GM21529 (cell line): ENCODE data around the gene CYBC1.

Experiments
- ATAC-seq: cut with Tn5 transposase; IDR thresholded peaks from one replicate; pipeline ENCODE4 v1.9.1; 2021; ENCODE audit not compliant: unreplicated experiment

The CYBC1 gene

DNA sequence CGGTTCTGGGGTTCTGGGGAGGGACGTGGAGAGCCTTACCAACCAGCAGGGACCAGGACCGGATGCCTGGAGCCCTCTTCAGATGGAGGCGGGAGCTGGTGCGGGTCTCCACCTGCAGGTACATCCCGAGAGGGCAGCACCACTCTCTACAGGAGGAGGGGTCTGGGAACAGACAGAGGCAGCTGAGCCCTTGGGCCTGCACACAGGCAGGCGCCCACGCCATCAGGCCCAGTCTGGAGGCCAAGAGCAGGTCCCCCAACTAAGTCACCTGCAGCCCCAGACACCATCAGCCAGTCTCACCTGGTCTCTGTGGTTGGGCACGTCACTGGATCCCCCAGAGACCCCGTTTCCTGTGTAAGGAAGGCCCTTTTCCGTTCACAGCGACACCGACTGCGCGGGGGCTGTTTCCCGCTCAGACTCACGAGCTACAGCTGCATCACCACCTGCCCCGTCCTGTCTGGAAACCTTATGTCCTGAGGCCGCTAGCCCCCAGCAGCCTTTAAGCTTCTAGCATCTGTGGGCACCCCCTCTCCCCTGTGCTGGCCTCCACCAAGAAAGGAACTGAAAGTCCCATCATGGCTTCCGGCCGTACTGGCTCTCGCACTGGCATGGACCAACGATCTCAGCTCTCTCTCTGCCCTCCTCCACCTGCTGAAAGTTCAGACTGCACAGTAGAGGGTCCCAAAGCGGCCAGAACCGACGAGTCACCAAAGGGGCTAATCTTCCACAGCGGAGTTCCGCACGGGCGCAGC, 1.2 kb downstream of the CYBC1 start:
- ATAC-seq = peak; percentile 50

DNA sequence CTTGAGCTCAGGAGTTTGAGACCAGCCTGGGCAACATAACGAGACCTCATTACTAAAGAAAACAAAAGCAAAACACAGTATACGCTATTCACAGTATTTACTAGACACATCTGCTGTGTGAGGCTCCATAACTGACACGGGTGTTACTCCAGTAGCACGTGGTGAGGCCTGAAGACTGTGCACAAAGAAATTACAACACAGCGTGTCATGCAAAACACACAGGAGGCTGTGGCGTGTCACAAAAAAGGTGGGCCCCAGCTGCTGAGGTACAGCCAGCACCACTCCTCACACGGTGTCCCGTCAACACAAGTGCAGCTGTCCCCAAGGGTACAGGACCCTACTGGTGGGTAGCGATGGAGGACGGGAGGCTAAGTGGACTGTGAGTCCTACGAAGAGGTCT, 2.7 kb downstream of the CYBC1 start:
- no peak for ATAC-seq

DNA sequence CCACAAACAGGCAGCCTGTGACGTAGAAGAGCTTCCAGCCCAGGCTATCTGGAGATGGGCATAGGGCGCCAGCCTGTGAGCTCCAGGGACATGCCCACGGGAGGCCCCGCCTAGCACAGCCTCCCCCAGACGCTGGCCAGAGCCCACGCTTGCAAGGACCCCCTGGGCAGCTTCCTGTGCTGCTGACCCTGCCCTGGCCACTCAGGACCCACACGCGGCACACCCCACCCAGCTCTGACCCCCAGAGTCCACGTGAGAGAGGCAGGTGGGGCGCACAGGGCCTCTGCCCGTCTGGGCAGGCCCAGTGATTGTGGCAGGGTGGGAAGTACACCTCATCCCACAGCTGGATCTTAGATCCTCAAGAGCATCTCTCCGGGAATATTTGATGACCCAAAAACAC, 3.9 kb downstream of the CYBC1 start:
- ATAC-seq = no peak

DNA sequence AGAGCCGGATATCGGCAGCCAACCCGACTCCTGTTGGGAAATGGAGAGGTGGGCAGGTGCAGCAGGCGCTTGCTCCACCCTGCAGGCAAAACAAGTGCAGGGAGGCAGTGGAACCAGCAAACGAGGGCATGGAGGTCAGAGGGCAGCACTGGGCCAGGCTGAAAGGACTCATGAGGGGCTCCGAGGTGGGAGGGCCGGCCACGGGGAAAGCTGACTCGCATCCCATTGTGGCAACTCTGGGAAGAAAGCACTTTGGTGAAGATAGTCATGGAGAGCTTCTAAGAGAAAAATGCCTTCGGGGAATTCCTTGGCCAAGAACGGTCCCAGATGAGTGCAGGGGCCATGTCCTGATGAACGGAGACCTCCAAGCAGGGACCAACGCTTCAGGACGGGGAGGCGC, 4.4 kb downstream of the CYBC1 start:
- no peak for ATAC-seq

DNA sequence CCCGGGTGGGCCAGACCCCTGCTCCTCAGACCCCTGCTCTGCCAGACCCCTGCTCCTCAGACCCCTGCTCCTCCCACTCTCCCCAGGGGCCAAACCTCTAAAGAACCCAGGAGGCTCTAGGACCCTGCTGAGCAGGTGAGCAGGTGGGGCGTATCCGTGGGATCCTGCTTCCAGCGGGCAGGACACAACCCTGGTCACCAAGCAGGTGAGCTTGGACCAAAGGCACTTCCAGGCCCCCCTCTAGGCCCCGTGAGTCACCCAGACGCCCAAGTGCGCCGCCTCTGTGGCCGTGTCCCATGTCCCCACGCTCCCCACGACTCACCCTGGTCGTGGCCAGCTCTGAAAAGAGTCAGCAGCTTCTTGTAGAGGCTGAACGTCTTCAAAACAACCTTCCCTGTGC, 5.0 kb downstream of the CYBC1 start:
- ATAC-seq = no peak

DNA sequence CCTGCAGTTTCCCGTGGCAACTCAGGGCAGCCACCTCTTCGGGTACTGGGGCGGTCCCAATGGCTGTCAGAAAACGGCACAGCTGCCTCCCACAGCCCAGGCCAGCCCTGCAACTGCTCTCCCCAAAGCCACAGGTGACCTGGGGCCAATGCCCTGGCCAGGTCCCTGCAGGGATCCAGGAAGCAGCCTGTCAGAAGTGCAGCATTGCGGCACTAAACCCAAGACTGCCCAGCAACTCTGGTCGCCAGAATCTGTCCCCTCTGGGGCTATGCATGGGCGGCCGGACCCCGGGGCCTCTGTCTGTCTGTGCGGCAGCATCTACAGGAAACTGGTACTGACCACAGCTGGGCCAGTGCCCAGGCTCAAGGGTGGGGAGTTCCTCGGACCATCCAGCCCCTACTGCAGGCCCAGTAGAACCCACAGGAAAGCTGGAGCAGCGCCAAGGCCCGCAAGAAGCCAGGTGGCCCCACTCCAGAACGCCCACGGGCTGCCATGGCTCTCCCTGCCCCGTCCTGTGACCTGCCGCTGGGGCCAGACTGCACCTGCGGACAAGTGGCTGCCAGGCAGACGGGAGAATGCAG, 5.5 kb downstream of the CYBC1 start:
- no peak for ATAC-seq

DNA sequence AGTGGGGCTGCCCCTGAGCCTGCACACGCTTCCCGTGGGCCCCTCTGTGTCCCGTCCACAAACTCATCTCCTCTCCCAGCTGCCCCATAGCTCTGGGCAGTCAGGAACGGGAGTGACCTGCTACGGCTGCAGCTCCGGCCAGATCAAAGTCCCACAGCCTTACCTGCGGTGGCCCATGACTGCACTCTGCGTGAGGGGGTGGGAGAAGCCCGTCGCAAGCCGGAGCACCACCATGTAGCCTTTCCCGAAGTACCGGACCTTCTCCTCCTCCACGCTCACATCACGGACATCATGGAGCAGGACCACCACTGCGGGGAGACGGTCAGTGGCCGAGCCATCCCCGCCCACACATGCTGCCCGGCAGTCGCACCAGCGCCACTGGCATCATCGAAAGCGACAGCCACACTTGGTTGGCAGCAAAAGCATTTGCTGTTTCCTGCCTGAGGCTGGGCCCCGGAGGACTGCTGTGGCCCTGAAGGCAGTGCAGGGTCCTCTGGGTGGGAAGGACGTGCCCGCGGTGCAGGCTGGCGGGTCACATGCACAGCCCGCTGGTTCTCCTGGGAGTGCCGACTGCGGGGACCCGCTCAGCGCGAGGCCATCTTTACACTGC, 6.2 kb downstream of the CYBC1 start:
- no peak for ATAC-seq

DNA sequence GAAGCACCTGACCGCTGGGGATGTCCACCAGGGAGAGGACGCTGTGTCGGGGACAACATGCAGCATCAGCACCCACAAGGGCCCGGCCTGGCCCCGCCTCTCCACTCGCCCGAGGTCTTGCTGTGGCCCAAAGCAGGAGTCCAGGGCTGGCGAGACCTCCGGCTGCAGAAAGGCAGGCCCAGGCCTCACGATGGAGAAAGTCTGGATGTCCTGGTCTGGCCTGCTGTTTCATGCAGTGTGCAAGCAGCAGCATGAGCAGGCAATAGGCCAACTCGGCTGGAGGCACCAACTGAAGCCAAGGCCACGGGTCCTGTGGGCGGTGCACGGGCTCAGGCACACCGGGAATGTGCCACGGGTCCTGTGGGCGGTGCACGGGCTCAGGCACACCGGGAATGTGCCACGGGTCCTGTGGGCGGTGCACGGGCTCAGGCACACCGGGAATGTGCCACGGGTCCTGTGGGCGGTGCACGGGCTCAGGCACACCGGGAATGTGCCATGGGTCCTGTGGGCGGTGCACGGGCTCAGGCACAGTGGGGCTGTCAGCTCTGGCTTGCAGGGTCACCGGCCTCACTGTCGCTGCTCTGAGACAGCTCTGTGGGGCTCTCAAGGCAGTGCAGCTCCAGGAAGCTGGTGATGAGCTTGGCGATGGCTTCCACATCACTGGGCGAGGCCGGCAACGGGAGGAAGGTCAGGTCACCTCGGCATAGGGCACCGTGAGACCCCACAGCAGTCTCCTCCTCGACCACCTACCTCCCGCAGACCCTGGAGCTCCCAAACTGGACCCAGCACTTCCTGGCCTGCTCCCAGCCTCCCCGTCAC, 6.9 kb downstream of the CYBC1 start:
- ATAC-seq = no peak

DNA sequence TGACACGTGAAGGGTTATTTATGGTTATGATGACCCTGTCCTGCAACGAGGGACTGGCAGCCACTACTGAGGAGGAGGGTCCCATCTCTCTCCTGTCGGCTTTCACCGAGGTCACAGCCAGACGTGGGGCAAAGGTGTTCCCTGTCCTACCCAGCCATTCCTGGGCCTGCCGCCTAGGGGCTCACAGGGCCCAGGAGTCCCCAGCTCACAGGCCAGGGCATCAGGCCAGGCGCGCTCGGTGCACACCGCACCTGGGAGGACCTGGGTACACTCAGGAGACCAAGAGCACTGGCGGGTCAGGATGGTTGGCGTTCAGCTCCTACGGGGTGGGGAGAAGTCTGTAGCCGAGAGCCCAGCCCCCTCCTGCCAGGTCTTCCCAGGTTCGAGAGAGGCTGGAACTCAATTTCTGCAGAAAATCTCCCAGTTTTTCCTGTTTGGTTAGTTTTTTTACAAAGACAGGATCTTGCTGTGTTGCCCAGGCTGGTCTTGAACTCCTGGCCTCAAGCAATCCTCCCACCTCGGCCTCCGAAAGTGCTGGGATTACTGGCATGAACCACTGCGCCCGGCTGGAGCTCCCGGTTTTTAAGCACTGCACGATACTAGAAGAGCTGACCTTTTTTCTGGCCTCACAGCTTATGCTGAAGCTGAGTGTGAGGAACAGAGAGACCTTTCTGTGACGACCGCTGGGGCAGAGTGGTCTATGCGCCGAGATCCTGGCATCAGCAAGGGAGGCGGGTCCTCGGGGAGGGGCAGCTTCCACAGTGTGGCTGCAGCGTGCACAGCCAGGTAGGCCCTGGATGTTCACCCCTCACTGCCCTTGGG, 7.7 kb downstream of the CYBC1 start:
- ATAC-seq = no peak

DNA sequence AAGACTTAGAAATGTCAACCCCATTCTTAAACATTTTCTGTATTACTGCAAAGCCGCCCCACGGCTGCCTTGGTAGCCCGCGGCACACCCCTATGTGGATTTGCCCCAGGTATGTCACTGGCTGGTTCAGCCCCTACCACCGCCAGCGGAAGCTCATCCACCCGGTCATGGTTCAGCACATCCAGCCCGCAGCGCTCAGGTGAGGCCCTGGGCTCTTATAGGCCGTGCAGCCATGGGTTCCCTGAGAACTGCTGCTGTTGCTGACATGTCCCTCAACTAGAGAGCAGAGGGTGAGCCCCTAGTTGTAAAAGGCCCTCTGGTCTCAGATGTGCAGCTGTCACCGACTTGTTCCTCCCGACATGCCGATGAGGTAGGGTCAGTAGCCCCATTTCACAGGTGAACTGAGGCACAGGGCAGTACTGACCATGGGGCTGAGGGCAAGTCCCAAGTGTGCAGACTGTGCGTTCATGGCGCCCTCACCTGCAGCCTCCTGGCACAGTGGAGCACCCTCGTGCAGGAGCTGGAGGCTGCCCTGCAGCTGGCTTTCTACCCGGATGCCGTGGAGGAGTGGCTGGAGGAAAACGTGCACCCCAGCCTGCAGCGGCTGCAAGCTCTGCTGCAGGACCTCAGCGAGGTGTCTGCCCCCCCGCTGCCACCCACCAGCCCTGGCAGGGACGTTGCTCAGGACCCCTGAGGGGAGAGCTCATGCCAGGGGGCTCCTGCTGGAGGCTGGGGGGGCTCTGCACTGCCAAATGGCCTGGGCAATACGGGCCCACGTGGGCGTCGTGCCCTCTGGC, 8.7 kb downstream of the CYBC1 start:
- no peak for ATAC-seq

DNA sequence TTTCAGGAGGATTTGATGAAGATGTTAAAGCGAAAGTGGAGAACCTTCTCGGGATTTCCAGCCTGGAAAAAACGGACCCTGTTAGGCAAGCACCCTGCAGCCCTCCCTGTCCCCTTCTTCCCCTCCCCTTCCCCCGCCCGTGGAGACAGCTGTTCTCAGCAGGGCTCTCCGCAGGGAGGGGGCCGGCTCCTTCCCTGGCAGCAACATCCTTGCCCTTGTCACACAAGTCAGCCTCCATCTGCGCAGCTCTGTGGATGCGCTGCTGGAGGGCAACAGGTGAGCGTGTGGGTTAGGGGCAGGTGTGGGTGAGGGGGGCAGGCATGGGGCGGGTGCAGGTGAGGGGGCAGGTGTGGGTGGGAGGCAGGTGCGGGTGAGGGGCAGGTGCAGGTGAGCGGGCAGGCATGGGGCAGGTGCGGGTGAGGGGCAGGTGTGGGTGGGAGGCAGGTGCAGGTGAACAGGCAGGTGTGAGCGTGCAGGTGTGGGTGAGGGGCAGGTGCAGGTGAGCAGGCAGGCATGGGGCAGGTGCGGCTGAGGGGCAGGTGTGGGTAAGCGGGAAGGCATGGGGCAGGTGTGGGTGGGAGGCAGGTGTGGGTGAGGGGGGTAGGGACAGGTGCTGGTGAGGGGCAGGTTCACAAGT, 9.4 kb downstream of the CYBC1 start:
- ATAC-seq = no peak

DNA sequence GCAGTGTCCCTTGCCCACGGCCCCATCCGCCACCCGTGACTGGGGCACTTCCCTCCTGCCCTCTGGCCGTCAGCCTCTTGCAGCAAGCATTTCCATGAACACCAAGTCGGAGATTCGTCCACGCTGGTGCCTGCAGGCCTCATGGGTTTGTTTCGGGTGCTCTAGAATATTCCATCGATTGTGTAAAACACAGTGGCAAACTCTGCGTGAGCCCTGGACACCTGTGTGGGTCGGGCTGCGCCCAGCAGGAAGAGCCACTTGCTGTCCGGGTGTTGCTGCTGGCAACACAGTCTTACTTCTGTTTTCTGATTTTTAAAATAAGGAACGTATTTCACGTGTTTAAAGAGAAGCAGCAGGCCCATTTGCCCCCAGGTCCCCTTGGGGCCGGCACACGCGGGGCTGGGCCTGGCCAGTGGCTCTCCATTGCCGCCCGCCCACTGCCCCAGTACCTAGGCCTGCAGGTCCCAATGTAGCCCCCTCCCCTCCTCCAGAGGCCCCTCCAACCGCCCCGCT, 10.0 kb downstream of the CYBC1 start:
- ATAC-seq = no peak

DNA sequence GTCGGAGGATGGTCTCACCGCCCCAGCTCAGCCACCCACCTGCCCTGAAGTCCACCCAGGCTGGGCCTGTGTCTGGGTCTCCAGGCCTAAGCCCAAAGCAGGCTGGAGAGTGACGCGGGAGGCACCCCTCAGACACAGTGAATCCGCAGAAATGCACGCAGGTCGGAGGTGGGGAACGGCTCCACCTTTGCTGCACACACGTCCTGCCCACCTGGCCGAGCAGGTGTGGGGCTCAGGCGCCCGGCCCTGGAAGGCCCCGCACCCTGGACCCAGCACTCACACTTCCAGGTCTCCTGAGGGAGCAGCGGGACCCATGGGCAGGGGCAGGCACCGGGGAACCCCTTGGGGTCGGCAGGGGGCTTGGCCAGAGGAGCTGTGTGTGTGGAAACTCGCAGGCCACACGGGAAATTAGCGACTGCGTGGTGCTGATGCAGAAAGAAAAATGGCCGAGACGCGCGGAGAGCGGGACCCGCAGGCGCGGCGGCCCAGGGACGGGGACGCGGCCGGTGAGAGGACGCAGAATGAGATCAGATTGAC, 10.7 kb downstream of the CYBC1 start:
- no peak for ATAC-seq

DNA sequence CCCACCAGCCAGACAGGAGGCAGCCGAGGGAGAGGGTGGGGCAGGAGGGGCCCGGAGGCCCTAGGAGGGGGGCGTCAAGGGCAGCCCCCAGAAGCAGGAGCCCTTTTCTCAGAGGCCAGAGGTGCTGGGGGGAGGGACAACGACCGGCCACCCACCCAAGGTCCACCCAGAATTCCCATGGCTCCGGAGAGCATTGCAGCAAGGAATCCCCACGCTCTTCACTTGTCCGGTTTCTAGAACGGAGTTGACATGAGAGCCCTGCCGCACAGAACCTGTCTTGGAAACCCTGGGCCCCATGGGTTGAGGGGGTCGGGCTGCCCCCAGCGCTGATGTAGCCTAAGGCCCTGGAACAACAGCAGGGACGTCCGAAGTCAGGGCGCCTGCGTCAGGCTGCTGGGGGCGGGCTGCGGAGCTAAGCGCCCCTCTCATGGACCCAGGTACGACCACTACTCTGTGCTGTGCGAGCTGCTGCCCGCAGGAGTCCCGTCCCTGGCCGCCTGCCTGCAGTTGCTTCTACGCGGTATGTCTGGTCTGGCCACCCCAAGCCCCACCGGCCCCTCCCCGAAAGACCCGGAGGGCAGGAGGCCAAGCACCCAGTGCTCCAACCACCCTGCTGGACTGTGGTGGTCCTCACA, 11.2 kb downstream of the CYBC1 start:
- no peak for ATAC-seq

DNA sequence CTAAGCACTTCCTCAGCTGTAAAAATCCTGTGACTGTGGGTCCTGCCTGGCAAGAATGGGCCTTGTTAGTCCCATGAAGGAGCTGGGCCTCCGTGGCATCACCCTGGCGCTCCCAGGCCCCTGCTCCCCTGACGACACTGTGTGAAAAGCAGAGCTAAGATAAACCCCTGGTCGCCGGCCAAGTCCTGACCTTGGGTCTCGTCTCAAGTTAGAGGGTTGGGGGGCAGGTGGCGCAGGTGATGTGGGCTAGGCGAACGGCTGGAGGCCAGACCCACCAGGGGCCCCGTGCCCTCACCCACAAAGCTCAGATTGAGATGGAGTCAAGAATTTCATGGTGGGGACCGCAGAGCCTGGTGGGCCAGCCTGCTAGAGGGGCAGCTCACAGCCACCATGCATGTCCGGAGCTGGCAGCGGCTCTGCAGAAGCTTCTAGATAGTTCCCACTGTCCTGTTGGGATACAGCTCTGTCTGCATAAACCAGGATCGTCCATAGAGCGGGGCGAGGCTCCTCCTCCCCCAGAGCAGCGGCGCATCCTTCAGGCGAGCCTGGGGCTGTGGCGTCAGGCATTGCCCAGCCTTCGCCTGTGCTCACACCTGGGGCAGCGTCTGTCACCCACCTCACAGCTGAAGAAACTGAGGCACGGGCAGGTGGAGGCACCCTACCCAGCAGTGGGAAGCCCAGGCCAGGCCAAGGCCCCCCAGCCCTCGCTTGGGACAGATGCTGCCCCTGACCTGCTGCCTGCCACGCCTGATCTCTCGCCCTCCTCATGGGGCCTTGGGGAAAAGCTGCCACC, 12.0 kb downstream of the CYBC1 start:
- no peak for ATAC-seq

DNA sequence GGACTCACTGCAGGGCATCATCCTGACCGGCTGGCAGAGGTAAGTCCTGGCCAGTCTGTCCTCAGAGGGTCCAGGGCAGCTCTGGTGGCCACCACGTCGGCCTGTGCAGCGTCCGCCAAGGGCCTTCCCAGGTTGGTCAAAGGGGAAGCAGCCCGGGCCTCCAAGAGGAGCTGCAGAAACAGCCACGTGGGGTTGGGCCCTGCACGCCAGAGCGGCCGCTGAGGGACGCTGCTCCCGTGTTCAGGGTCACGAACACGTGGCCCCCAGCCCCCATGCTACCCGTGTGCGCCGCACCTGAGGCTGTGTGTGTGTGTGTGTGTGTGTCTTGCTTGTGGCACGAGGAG, 13.3 kb downstream of the CYBC1 start:
- no peak for ATAC-seq

DNA sequence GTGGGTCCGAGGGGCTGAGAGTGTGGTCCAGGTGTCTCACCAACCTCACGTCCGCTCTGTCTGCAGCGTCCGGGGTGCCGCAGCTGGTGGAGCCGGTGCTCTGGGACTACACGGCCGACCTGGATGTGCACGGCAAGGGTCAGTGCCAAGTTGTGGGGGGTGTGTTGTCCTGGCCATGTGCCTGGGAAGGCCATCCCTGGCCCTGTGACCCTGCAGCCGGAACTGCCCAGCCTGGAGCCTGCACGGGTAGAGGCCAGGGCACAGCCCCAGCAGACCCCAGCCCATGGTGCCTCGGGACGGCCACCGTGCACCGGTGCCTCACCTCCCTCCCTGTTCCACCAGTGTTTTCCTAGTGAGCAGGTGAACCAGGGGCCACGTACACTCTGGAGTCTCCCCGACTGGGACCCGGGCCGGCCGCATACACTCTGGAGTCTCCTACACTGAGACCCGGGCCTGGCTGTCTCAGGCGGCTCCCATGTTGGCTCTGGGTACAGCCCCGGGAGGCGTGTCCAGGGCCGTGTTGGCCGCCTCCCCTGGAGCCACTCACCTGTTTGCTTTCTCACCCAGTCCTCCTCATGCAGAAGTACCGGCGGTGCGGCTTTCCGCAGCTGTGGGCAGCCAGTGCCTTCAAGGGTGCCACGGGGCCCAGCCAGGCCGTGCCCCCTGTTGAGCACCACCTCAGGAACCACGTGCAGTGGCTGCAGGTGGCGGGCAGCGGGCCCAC, 13.8 kb downstream of the CYBC1 start:
- ATAC-seq = no peak
